GM06990 (cell line): Measurements from ENCODE around the gene ELP4.

Source experiments
- DNase-seq: peaks from one replicate; pipeline ENCODE4 v3.0.0-alpha.2; 2011; ENCODE audit not compliant: insufficient read length; ENCODE audit errors: extremely low read depth
- H3K27me3 ChIP-seq: replicated peaks from 2 replicates; pipeline ENCODE4 v1.6.0; 2011; ENCODE audit warnings: low read length; ENCODE audit not compliant: control insufficient read depth, insufficient read depth
- H3K36me3 ChIP-seq: 2 replicates; pipeline ENCODE4 v1.5.1; 2011; ENCODE audit warnings: low read length; ENCODE audit not compliant: control insufficient read depth, insufficient read depth
- H3K4me3 ChIP-seq: replicated peaks from 2 replicates; pipeline ENCODE4 v1.5.1; 2011; ENCODE audit warnings: low read depth, mild to moderate bottlenecking, control low read depth, low read length
- TF ChIP-seq, protein P1 (sequence below): IDR thresholded peaks from 2 replicates; pipeline ENCODE4 v1.5.1; 2011; ENCODE audit warnings: low read length, control low read depth, mild to moderate bottlenecking, inconsistent platforms; ENCODE audit not compliant: insufficient read depth, poor library complexity, severe bottlenecking

The ELP4 gene

DNA sequence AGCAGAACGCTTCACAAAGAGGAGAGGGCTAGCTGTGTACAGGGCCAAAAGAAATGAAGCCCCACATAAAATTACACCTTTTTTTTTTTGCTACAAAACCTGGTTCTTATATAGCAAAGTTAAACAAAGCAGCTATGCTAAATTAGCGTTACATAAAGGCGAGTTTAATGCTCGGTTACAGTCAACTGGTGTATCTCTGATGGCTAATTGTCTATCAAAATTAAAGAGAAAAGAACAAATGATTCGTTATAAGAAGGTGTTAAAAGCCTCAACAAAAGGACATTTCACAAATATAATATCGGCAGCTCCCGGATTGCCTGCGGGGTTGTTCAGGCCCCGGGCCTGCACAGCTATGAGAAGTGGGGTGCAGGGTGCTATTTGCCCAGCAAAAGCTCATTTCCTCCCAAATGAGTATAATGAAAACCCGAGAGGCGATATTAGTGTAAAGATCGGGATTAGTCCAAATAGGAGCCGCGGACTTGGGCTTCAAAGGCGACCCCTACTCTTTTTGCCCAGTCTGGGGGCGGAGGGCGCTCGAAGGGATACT, 314.8 kb downstream of the ELP4 start:
- TF ChIP-seq, protein P1, sequence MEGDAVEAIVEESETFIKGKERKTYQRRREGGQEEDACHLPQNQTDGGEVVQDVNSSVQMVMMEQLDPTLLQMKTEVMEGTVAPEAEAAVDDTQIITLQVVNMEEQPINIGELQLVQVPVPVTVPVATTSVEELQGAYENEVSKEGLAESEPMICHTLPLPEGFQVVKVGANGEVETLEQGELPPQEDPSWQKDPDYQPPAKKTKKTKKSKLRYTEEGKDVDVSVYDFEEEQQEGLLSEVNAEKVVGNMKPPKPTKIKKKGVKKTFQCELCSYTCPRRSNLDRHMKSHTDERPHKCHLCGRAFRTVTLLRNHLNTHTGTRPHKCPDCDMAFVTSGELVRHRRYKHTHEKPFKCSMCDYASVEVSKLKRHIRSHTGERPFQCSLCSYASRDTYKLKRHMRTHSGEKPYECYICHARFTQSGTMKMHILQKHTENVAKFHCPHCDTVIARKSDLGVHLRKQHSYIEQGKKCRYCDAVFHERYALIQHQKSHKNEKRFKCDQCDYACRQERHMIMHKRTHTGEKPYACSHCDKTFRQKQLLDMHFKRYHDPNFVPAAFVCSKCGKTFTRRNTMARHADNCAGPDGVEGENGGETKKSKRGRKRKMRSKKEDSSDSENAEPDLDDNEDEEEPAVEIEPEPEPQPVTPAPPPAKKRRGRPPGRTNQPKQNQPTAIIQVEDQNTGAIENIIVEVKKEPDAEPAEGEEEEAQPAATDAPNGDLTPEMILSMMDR = no peak
- Histone ChIP-seq H3K27me3 (no peaks in the 10 kb centered on the region; the same call in none of the 2 replicates), H3K4me3 (no peak overlapping the region), H3K36me3 (no peaks in the 10 kb centered on the region)
- no peak for DNase-seq

DNA sequence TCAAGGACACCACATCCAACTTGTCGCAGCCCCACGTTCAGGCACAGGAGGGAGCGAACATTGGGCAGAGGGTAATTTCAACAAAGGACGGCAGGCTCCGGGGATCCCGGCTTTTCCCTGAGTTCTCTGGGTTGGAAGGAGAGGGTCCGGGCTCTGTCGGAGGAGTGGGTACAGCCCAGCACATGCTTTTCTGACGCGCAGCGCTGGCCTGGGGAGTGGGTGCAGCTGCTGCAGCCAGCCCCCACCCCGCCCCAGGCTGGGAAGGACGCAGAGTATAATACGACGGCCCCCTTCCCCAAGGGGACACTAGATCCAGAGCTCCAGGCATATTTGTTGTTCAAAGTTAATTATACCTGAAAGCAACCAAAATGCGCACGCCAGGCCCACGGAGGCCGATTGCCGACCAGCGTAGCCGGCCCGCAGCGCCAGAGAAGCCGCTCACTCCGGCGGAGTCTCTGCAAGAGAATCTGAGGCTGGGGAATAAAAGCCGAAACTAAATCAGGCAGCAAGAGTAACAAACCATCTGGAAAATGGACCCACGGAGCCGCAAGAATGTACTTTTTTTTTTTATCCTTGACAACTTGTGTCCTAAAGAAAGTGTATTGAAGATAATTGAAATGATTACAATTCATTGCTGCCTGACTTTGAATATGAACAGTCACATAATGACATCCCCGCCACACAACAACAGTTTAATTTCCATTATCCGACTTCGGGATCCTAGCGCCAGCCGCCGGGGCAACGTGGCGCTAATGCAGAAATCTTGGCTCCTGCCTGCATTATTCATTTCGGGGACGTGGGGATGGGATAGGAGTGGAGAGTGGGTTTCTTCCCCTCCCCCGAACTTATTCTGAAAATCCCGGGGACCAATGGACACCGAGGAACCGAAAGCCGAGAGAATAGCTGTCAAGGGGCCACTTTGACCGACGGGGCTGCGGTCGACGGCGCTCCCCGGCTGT, 315.6 kb downstream of the ELP4 start:
- H3K4me3 ChIP-seq = no peak overlapping the region
- no peaks in the 10 kb centered on the region for H3K36me3 ChIP-seq
- H3K27me3 ChIP-seq = no peaks in the 10 kb centered on the region; the same call in none of the 2 replicates
- TF ChIP-seq, protein P1 = no peak
- DNase-seq = no peak

DNA sequence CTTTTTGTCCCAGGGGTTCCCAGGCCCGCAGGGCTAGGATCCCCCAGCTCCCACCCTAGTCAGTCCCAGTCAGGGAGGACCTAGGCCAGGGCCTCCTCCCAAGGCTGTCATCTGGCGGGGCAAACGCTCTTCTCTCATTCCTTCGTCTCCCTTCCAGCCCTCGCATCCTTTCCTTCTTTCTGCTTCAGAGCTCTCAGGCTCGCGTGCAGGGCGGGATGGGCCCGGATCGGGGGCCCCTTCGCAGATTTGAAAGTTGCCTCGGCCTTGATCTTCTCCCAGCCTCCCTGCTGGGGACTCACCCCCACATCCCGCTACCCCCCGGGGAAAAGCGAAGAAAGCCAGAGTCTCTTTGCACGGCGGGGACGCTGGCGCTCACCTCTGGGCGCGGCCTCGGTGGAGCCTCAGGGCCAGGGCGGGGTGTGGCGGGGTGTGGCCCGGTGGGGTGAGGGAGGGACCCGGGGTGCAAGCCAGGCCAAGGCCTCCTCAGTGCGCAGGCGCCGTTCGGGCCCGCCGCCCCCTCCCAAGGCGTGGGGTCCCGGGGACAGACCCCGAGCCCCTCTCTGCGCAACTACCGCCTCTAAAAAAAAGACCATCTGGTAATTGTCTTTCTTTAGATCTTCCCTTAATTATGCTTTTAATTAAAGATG, 316.4 kb downstream of the ELP4 start:
- H3K36me3 ChIP-seq = no peaks in the 10 kb centered on the region
- TF ChIP-seq, protein P1 = no peak
- no peaks in the 10 kb centered on the region; the same call in none of the 2 replicates for H3K27me3 ChIP-seq
- DNase-seq = no peak
- no peak overlapping the region for H3K4me3 ChIP-seq

DNA sequence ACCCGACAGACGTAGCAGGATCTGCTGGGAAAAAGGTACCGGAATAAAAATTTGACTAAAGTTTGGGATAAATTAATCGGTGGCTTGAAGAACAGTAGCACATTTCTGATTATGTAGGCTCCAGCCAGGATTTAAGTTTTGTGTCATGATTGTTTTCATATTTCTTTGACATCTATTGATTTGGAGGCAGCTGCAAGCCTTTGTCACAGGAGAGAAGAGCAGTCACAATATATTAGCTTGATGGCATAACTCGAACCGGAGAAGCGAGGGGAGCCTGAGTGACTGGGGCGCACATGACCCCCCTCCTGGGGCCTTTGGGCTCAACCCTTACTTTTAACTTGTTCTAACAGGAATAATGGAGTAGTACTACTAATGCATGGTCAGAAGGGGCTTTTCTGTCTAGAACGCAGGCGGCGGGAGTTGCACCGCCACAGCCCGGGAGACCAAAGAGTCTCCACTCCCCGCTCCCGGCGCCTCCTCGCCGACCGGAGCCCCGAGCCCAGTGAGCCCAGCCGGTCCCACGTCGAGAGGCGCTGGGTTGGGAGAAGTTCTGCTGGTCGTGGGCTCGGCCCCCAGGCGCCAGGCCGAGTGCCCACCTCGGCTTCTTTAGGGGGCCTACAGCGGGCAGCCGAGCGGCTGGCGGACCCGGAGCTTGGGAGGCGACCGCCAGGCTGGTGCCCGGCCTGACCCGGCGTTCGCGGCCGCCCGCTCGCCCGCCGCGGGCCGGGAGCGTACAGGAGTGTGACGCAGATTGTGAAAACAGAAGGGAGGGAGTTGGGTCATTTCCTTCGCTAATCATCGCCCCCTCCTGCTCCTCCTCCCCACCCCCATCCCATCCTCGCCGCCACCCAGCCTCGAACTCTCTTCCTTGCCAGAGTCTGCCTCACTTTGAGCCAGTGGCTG, 317.2 kb downstream of the ELP4 start:
- no peak for DNase-seq
- no peaks in the 10 kb centered on the region for H3K36me3 ChIP-seq
- no peak overlapping the region for H3K4me3 ChIP-seq
- H3K27me3 ChIP-seq = no peaks in the 10 kb centered on the region; the same call in none of the 2 replicates
- TF ChIP-seq, protein P1 = no peak
